Gastroesophageal sphincter (tissue), 4 donors: ENCODE measurements around the gene FOXJ1. TPM values are rescaled to one million over a fixed set of nuclear protein-coding genes. Genes with fewer than 3 reads are reported as not detected.

Experiments used
- ATAC-seq: fragments of 150-250 bp; one replicate; pipeline ENCODE4 v1.9.1; 2016; ENCODE audit warnings: mild to moderate bottlenecking, moderate library complexity
- H3K27ac ChIP-seq, 4 donors: fragments of 200-600 bp; sonication (generic) in 3 of 4; 1 replicate in 3 of 4; 2 replicates in 1 of 4; pipeline ENCODE4 v1.5.1; 2016 to 2019
- H3K27me3 ChIP-seq: fragments of 200-600 bp; sonication (generic); one replicate; pipeline ENCODE4 v1.5.1; 2019
- H3K36me3 ChIP-seq, 2 donors: fragments of 200-600 bp; sonication (generic); one replicate each; pipeline ENCODE4 v1.5.1; 2019; ENCODE audit warnings: control low read depth in 1 of 2
- H3K4me1 ChIP-seq, 3 donors: fragments of 200-600 bp; sonication (generic); 1 replicate in 2 of 3; 2 replicates in 1 of 3; pipeline ENCODE4 v1.5.1; 2016 to 2019; ENCODE audit warnings: control low read depth in 2 of 3
- H3K4me3 ChIP-seq, 2 donors: fragments of 200-600 bp; sonication (generic); one replicate each; pipeline ENCODE4 v1.5.1; 2019; ENCODE audit warnings: mild to moderate bottlenecking in 1 of 2, moderate library complexity in 1 of 2
- H3K9me3 ChIP-seq, 3 donors: fragments of 200-600 bp; sonication (generic); one replicate each; pipeline ENCODE4 v1.5.1; 2017 to 2019; ENCODE audit warnings: control low read depth in 2 of 3
- EP300 ChIP-seq: sonication (generic); formaldehyde crosslinking; IDR thresholded peaks from one replicate; pipeline ENCODE4 v1.6.1; 2017; ENCODE audit warnings: antibody characterized with exemption, mild to moderate bottlenecking
- POLR2A ChIP-seq, 2 donors: fragments of 450-650 bp; IDR thresholded peaks; one replicate each; pipeline ENCODE4 v1.6.1; 2017; ENCODE audit warnings: antibody characterized with exemption in 2 of 2, mild to moderate bottlenecking in 2 of 2, moderate library complexity in 1 of 2
- POLR2AphosphoS5 ChIP-seq: sonication (generic); formaldehyde crosslinking; IDR thresholded peaks from one replicate; pipeline ENCODE4 v1.6.1; 2017; ENCODE audit warnings: antibody characterized with exemption
- WGBS, 2 donors: methylation state at CpG; one replicate each; pipeline ENCODE4 v1.1.5; 2018; ENCODE audit warnings: low coverage in 1 of 2; 5-methylcytosine and 5-hydroxymethylcytosine counted together
- total RNA-seq, 4 donors: library from RNA; depleted of rRNA; stranded (reverse); fragments of >200 nt; gene quantifications; one replicate each; pipeline ENCODE4 v1.1.0, GENCODE V29; 2016
- TF ChIP-seq, protein P1 (sequence below), 4 experiments: fragments of 200-600 bp in 2 of 4; fragments of 450-650 bp in 2 of 4; sonication (generic) in 1 of 4; IDR thresholded peaks; one replicate each; pipeline ENCODE4 v1.5.1; 2017 to 2019; ENCODE audit warnings: antibody characterized with exemption in 4 of 4, mild to moderate bottlenecking in 2 of 4, moderate library complexity in 2 of 4

The FOXJ1 gene
- total RNA-seq, 4 donors from 2014 or later: not detected

GRCh38 chr17:76155988-76156661, 15.1 kb upstream of the FOXJ1 start:
- WGBS, 2 donors: 83 to 89% methylated on average over 1 to 4 of the region's 13 CpGs
- no peaks in the 10 kb centered on the region for H3K27me3 ChIP-seq
- ATAC-seq: peak; percentile 46

GRCh38 chr17:76154936-76155845, 14.1 kb upstream of the FOXJ1 start:
- Histone ChIP-seq H3K27me3 (no peaks in the 10 kb centered on the region), H3K9me3 (no peaks in the 10 kb centered on the region), H3K4me1 (peaks cover 0 to 12% (median 0%) of the 10 kb centered on the region in 3 donors), H3K36me3 (no peaks in the 10 kb centered on the region), H3K4me3 (no peak overlapping the region), H3K27ac (no peak overlapping the region)
- 50 to 60% methylated on average over 1 to 2 of the region's 10 CpGs for WGBS, 2 donors
- TF ChIP-seq EP300 (no peak), POLR2A (IDR thresholded peaks at IDR 0.05) (no peak), POLR2AphosphoS5 (no peak)
- TF ChIP-seq, protein P1, sequence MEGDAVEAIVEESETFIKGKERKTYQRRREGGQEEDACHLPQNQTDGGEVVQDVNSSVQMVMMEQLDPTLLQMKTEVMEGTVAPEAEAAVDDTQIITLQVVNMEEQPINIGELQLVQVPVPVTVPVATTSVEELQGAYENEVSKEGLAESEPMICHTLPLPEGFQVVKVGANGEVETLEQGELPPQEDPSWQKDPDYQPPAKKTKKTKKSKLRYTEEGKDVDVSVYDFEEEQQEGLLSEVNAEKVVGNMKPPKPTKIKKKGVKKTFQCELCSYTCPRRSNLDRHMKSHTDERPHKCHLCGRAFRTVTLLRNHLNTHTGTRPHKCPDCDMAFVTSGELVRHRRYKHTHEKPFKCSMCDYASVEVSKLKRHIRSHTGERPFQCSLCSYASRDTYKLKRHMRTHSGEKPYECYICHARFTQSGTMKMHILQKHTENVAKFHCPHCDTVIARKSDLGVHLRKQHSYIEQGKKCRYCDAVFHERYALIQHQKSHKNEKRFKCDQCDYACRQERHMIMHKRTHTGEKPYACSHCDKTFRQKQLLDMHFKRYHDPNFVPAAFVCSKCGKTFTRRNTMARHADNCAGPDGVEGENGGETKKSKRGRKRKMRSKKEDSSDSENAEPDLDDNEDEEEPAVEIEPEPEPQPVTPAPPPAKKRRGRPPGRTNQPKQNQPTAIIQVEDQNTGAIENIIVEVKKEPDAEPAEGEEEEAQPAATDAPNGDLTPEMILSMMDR (IDR thresholded peaks at IDR 0.05): no peak
- ATAC-seq: no peak

More at GRCh38 chr17:76155988-76156661, 15.1 kb upstream of the FOXJ1 start:
- H3K4me1 ChIP-seq: peaks cover 0 to 2% (median 0%) of the 10 kb centered on the region in 3 donors
- TF ChIP-seq POLR2A (IDR thresholded peaks at IDR 0.05) (no peak), EP300 (no peak), POLR2AphosphoS5 (no peak)
- TF ChIP-seq, protein P1 (IDR thresholded peaks at IDR 0.05): no peak
- H3K27ac ChIP-seq: no peak overlapping the region
- no peak overlapping the region for H3K4me3 ChIP-seq
- no peaks in the 10 kb centered on the region for H3K9me3 ChIP-seq
- no peaks in the 10 kb centered on the region for H3K36me3 ChIP-seq

GRCh38 chr17:76154292-76154691, 13.2 kb upstream of the FOXJ1 start:
- Histone ChIP-seq H3K4me1 (peaks cover 0 to 18% (median 0%) of the 10 kb centered on the region in 3 donors), H3K36me3 (no peaks in the 10 kb centered on the region), H3K27me3 (no peaks in the 10 kb centered on the region), H3K4me3 (no peak overlapping the region), H3K27ac (no peak overlapping the region), H3K9me3 (no peaks in the 10 kb centered on the region)
- no peak for ATAC-seq
- 91% methylated on average over 3 of the region's 3 CpGs; no CpG with 5 or more reads in 1 of the 2 donors for WGBS, 2 donors
- no peak for TF ChIP-seq EP300
- TF ChIP-seq POLR2AphosphoS5: no peak
- no peak for TF ChIP-seq POLR2A (IDR thresholded peaks at IDR 0.05)
- TF ChIP-seq, protein P1 (IDR thresholded peaks at IDR 0.05): no peak

DNA sequence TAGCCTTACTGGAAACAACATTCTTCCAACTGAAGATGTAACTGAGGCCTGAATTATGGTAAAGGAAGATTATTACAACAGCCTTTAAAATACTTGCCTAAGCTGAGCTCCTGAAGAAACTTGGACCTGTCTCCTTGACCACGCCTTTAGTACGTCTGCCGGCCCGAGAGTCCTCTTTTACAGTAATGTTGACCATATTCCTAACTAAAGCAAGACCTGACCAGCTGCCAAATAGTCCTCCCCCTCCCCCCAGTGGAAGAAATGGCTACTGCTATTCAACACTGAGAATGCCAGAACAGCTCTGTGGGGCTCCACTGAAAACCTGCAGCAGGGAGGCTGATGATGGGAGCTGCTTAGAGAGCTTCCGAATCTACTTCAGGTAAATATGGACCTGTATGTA, 12.6 kb upstream of the FOXJ1 start:
- H3K9me3 ChIP-seq: no peaks in the 10 kb centered on the region
- WGBS, 2 donors: 33% methylated on average over 1 of the region's 5 CpGs; no CpG with 5 or more reads in 1 of the 2 donors
- H3K4me1 ChIP-seq: peaks cover 0 to 18% (median 0%) of the 10 kb centered on the region in 3 donors
- no peak for TF ChIP-seq POLR2AphosphoS5
- no peak for TF ChIP-seq EP300
- TF ChIP-seq, protein P1 (IDR thresholded peaks at IDR 0.05): peak in 2 of 4 experiments; percentile 32 to 44
- no peak for TF ChIP-seq POLR2A (IDR thresholded peaks at IDR 0.05)
- no peak overlapping the region for H3K4me3 ChIP-seq
- H3K27me3 ChIP-seq: no peaks in the 10 kb centered on the region
- no peaks in the 10 kb centered on the region for H3K36me3 ChIP-seq
- H3K27ac ChIP-seq: no peak overlapping the region
- ATAC-seq: no peak
